Stimulated activated CD8-positive, alpha-beta memory T cell treated with anti-CD3 and anti-CD28 coated beads, Interleukin-12 subunit alpha, Interleukin-12 subunit beta, amount 100 ng/mL, for 24 hours (primary cell): ENCODE measurements around the gene TYK2.
A peak's percentile ranks its signal among the peaks of the same experiment; 100 is the strongest.
"Not testable (repeated sequence)": the region's sequence is repeated elsewhere in the genome, so short reads cannot be mapped to it uniquely, and the experiment has no call there.

Source experiments
- DNase-seq: peaks from one replicate; pipeline ENCODE4 v3.0.0-alpha.2; 2020; ENCODE audit errors: extremely low read depth

TYK2 gene

GRCh38 chr19:10380313-10381102 is at the start of gene TYK2:
Gene TYK2, minus strand, starts transcription at chr19:10380572. Its CDS starts 2,166 bp downstream, at chr19:10378406.
- DNase-seq: peak; percentile 83

DNA sequence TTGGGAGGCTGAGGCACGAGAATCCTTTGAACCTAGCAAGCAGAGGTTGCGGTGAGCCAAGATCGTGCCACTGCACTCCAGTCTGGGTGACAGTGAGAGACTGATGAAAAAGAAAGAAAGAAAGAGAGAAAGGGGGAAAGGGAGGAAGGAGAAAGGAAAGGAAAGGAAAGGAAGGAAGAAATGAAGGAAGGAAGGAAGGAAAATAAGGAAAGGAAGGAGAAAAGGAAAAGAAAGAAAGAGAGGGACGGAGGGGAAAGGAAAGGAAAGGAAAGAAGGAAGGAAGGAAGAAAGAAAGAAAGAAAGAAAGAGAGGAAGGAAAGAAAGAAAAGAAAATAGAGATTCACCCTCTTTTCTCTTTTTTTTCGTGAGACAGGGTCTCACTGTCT is 48.6 kb upstream of the TYK2 start:
- DNase-seq: no peak

DNA sequence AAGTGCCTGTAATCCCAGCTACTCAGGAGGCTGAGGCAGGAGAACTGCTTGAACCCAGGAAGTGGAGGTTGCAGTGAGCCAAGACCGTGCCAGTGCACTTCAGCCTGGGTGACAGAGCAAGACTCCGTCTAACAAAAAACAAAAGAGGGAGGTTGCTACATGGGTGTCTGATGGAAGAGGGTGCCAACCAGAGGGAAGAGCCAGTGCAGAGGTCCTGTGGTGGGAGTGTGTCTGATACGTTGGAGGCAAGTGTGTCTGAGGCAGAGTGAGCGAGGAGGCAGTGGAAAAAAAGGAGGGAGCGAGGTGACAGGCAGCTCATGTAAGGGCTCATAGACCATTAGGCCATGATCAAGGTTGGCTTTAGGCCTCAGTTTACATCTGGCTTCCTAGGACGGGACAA is 46.8 kb upstream of the TYK2 start:
- no peak for DNase-seq

- DNase-seq: no peak
These were observed 43.8 kb upstream of the TYK2 start for GRCh38 chr19:10424011-10424637.

- no peak for DNase-seq
These were observed 42.5 kb upstream of the TYK2 start for GRCh38 chr19:10422846-10423245.

DNA sequence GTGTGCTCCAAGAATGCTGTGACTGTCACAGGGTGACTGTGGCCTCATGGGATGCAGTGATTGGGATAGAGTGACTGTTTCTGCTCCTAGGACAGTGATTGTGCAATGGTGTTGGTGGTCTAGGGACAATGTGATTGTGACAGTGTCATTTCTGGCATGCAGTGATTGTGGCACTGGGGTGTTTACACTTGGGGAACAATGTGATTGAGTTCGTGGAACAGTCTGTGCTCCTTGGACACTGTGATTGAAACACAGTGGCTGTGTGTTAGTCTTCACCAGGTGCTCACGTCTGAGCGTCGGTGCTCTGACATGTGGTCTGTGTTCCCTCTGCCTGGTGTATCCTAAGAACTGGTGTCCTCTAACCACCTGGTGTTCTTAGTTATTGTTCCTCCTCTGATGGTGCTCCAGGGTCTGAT is 41.7 kb upstream of the TYK2 start:
- no peak for DNase-seq

GRCh38 chr19:10421240-10422045 is 41.1 kb upstream of the TYK2 start:
- DNase-seq: no peak

- no peak for DNase-seq
These were observed 40.3 kb upstream of the TYK2 start, which contains the start of gene PDE4A for GRCh38 chr19:10420444-10421239. Gene PDE4A, plus strand, starts transcription at chr19:10420538. Its CDS starts 227 bp downstream, at chr19:10420765.

- DNase-seq: no peak
These were observed 39.5 kb upstream of the TYK2 start for GRCh38 chr19:10419646-10420443.

DNA sequence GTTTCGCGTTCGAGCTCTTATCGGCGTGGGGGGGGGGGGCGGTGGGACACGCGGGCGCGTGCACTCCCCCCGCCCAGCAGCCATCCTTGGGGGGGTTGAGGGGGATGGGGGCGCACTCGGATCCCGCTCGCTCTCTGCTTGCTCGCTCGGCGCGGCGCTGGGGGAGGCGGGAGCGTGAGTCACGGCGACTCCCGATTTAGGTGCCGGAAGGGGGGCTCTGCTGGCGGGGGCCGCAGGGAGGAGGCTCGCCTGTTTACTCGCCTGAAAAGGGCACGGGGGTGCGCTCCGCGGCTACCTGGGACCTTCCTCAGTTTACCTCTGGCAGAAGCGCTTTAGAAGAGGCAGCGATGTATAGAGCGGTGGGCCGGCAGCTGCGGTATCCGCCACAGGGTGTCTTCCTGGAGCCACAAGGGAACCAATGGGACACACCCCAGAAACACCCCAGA is 38.9 kb upstream of the TYK2 start:
- DNase-seq: no peak

- DNase-seq: no peak
These were observed 38.3 kb upstream of the TYK2 start for GRCh38 chr19:10418485-10419199.

GRCh38 chr19:10418235-10418484 is 37.8 kb upstream of the TYK2 start:
- DNase-seq: no peak

GRCh38 chr19:10417541-10418234 is 37.3 kb upstream of the TYK2 start:
- no peak for DNase-seq

- peak; percentile 84 for DNase-seq
These were observed 36.2 kb upstream of the TYK2 start for GRCh38 chr19:10416380-10417257.

DNA sequence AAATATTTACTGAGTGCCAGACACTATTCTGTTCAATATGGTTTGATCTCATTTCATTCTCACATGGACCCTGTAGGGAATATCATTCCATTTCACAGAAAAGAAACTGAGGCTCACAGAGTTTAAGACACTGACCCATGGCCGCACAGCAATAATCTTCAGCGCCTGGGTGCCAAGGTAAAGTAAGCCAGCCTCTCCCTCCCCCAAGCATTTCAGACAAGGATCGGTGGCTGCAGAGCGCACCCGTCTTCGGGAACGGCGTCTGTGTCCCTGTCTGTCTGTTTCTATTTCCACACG is 35.7 kb upstream of the TYK2 start:
- no peak for DNase-seq

GRCh38 chr19:10412257-10412977 is 32.0 kb upstream of the TYK2 start:
- no peak for DNase-seq

- DNase-seq: not testable (repeated sequence)
These were observed 30.9 kb upstream of the TYK2 start for GRCh38 chr19:10411224-10411623.
